ENCODE results near the gene MAP1LC3B2.

Gene MAP1LC3B2

DNA sequence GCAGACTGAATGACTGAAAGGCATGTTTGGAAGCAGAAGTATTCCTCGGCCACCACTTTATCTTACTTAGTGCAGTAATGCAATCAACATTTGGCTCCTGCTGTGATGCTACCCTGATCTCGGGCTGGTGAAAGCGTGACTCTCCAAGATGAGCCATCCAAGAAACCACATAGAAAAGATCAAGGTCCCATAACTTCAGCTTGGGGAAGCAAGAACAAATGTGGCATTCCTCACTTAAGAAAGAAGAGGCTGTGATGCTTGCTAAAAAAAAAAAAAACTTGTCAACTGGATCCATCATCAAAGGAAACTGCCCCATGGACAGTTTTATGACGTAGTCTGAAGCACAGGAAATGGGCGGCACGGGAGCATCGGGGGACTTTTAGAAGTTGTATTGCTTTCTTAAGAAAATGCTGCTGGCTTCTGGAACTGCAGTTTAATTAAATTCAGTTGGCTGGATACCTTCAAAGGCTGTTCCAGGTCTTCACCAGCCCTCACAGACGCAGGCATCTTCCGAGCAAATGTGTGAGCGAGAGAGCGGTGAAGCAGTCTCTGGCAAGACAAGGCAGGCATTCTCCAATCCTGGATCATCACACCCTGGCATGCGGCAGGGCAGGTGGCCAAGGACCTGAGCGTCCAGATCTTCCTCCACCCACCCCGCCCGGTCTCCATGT, 38.2 kb upstream of the MAP1LC3B2 start:
- no peak for TF ChIP-seq CTCF (IDR thresholded peaks at IDR 0.05; ENCODE audit: control insufficient read depth, insufficient read depth, low read depth, low read length, missing control alignments)
- peak; percentile 76 for DNase-seq (ENCODE audit: low read depth)
- peak overlapping the region; percentile 9 for H3K4me3 ChIP-seq (ENCODE audit: control insufficient read depth, low read depth, low read length)

DNA sequence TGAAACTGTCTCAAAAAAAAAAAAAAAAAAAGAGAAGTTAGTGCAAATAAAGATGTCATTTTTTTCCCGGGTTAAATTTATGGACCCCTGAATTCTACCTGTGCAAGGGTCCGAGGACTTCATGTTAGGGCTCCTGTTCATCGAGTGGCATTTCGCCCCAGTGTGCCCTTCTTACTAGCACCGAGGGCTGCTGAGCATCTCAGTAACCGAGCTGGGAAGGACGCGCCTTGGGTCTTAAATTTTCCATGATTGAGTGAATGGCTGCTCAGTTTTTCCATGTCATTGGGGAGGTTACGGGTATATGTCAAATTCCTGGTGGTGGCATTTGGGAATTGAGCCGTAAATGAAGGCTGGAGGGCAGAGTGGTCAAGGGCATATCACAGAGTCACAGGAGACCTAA, 34.9 kb upstream of the MAP1LC3B2 start:
- no peak for DNase-seq (ENCODE audit: low read depth)
- no peak overlapping the region for H3K4me3 ChIP-seq (ENCODE audit: control insufficient read depth, low read depth, low read length)
- no peak for TF ChIP-seq CTCF (IDR thresholded peaks at IDR 0.05; ENCODE audit: control insufficient read depth, insufficient read depth, low read depth, low read length, missing control alignments)

DNA sequence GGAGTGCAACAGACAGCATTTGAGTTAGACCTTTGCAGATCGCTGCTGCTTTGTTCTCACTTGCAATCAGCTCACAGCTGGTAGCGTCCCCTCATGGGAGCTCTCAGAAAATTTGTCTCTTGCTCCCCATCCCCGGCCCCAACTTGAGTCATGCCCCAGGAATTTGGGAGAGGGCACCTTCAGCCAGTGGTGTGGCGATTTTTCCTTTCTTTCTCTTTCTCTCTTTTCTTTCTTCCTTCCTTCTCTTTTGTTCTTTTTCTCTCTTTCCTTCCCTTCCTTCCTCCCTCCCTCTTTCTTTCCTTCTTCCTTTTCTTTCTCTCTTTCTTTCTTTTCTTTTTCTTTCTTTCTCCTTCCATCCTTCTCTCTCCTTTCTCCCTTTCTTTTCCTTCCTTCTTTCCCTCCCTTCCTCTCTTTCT, 34.2 kb upstream of the MAP1LC3B2 start:
- no peak overlapping the region for H3K4me3 ChIP-seq (ENCODE audit: control insufficient read depth, low read depth, low read length)
- TF ChIP-seq CTCF (IDR thresholded peaks at IDR 0.05; ENCODE audit: control insufficient read depth, insufficient read depth, low read depth, low read length, missing control alignments) = no peak
- no peak for DNase-seq (ENCODE audit: low read depth)

- no peak for TF ChIP-seq CTCF (IDR thresholded peaks at IDR 0.05; ENCODE audit: control insufficient read depth, insufficient read depth, low read depth, low read length, missing control alignments)
- peak overlapping the region; percentile 18 for H3K4me3 ChIP-seq (ENCODE audit: control insufficient read depth, low read depth, low read length)
- DNase-seq (ENCODE audit: low read depth) = peak; percentile 79
Observed at GRCh38 chr12:116525418-116526001, 33.7 kb upstream of the MAP1LC3B2 start.

DNA sequence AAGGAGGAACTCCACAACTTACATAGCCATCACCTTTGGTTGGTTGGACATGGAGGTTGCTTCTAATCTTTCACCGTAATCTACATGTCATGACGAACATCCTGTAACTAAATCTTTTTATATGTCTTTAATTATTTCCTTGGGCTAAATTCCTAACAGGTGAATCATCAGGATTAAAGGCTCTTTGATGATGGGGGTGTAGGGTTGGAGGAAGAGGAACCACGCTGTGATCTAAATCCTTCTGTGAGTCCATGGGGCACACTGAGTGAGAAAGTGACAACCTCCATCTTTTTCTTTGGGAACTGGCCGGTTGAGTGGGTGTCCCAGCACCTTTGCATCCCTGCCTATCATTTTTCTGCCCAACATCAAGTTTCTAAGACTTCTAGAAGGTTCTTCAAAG, 31.1 kb upstream of the MAP1LC3B2 start:
- peak; percentile 71 for DNase-seq (ENCODE audit: low read depth)
- no peak overlapping the region for H3K4me3 ChIP-seq (ENCODE audit: control insufficient read depth, low read depth, low read length)
- no peak for TF ChIP-seq CTCF (IDR thresholded peaks at IDR 0.05; ENCODE audit: control insufficient read depth, insufficient read depth, low read depth, low read length, missing control alignments)

GRCh38 chr12:116528498-116528897, 30.7 kb upstream of the MAP1LC3B2 start:
- no peak overlapping the region for H3K4me3 ChIP-seq (ENCODE audit: control insufficient read depth, low read depth, low read length)
- TF ChIP-seq CTCF (IDR thresholded peaks at IDR 0.05; ENCODE audit: control insufficient read depth, insufficient read depth, low read depth, low read length, missing control alignments) = no peak
- no peak for DNase-seq (ENCODE audit: low read depth)
